ENCODE data around the gene EPN3.

DNA sequence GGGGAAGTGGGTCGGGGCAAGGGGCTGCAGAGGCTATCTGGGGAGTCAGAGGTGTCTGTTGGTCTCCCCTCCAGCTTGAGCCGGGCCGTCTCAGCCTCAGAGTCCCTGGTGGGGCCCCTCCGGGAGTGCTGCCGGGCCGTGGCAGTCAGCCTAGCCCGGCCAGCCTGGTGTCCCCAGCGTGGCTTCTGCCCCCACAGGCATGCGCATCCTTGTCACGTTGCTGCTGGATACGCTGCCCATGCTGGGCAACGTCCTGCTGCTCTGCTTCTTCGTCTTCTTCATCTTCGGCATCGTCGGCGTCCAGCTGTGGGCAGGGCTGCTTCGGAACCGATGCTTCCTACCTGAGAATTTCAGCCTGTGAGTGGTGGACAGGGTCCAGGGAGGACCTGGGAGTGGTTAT is 39.1 kb downstream of the EPN3 start:
- TF ChIP-seq EZH2 (IDR thresholded peaks at IDR 0.05; ENCODE audit: borderline replicate concordance, insufficient read depth, low read length, poor library complexity, severe bottlenecking) (no peak), TAF1 (IDR thresholded peaks at IDR 0.05; ENCODE audit: low read depth) (no peak)
